Limb (tissue), 2 donors: ENCODE results near the gene CCDC85C.

ENCODE experiments used
- DNase-seq, 2 donors: peaks; one replicate each; pipeline ENCODE4 v3.0.0-alpha.2; 2016; ENCODE audit errors: extremely low spot score in 2 of 2

CCDC85C gene

GRCh38 chr14:99590746-99591555, 13.1 kb downstream of the CCDC85C start:
- DNase-seq = no peak

GRCh38 chr14:99589651-99590530, 14.1 kb downstream of the CCDC85C start:
- DNase-seq = no peak

- DNase-seq = no peak
Observed at GRCh38 chr14:99589031-99589441, 15.0 kb downstream of the CCDC85C start.

- no peak for DNase-seq
Observed at GRCh38 chr14:99587460-99588278, 16.3 kb downstream of the CCDC85C start.

GRCh38 chr14:99586761-99587459, 17.1 kb downstream of the CCDC85C start:
- peak in 1 of 2 donors; percentile 23 for DNase-seq

GRCh38 chr14:99586054-99586760, 17.8 kb downstream of the CCDC85C start:
- DNase-seq = no peak

GRCh38 chr14:99584823-99585222, 19.2 kb downstream of the CCDC85C start:
- DNase-seq = no peak

GRCh38 chr14:99581938-99582337, 22.1 kb downstream of the CCDC85C start:
- DNase-seq = peak in 1 of 2 donors; percentile 36

GRCh38 chr14:99581374-99581773, 22.6 kb downstream of the CCDC85C start:
- peak in 1 of 2 donors; percentile 26 for DNase-seq

GRCh38 chr14:99579903-99580571, 24.0 kb downstream of the CCDC85C start:
- peak in 1 of 2 donors; percentile 47 for DNase-seq

- DNase-seq = peak in 1 of 2 donors; percentile 41
Observed at GRCh38 chr14:99579120-99579836, 24.7 kb downstream of the CCDC85C start.

- DNase-seq = peak in 1 of 2 donors; percentile 26
Observed at GRCh38 chr14:99578541-99579101, 25.4 kb downstream of the CCDC85C start.

GRCh38 chr14:99576761-99577705, 27.0 kb downstream of the CCDC85C start:
- DNase-seq = peak in 1 of 2 donors; percentile 24

GRCh38 chr14:99576304-99576703, 27.7 kb downstream of the CCDC85C start:
- DNase-seq = peak in 1 of 2 donors; percentile 26

GRCh38 chr14:99575043-99576023, 28.7 kb downstream of the CCDC85C start:
- peak in 1 of 2 donors; percentile 31 for DNase-seq
